Stimulated activated CD4-positive, alpha-beta T cell treated with anti-CD3 and anti-CD28 coated beads, Interleukin-4, amount 100 ng/mL, for 48 hours (primary cell): ENCODE data around the gene ABCC10.
"Not testable (repeated sequence)": the region's sequence is repeated elsewhere in the genome, so short reads cannot be mapped to it uniquely, and the experiment has no call there.

ENCODE experiments used
- DNase-seq, 2 donors: peaks; one replicate each; pipeline ENCODE4 v3.0.0-alpha.2; 2020; ENCODE audit warnings: low read depth in 2 of 2

The ABCC10 gene

GRCh38 chr6:43444036-43444435 is 16.7 kb downstream of the ABCC10 start:
- DNase-seq = no peak

GRCh38 chr6:43444582-43444981 is 17.2 kb downstream of the ABCC10 start:
- no peak for DNase-seq

GRCh38 chr6:43445576-43445975 is 18.2 kb downstream of the ABCC10 start:
- no peak for DNase-seq

- DNase-seq = no peak
These were observed 20.3 kb downstream of the ABCC10 start for GRCh38 chr6:43447604-43448003.

- no peak for DNase-seq
These were observed 21.6 kb downstream of the ABCC10 start for GRCh38 chr6:43448916-43449315.

DNA sequence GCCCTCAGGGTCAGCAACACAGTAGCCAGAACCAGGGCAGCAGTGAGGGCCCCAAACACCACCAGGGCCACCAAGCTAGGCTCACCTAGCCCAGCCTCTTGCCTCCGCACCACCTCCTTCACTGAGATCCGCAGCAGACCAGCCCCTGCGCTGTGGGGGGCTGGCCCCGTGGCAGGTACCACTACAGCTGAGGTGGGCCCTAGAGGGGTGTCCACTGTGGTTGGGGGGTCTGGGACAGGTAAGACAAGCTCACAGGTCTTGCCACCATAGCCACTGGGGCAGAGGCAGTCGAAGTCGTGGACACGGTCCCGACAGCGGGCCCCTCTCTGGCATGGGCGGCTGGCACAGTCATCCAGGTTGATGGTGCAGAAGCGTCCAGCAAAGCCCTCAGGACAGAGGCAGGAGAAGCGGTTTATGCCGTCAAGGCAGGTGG is 23.4 kb downstream of the ABCC10 start:
- DNase-seq = no peak

DNA sequence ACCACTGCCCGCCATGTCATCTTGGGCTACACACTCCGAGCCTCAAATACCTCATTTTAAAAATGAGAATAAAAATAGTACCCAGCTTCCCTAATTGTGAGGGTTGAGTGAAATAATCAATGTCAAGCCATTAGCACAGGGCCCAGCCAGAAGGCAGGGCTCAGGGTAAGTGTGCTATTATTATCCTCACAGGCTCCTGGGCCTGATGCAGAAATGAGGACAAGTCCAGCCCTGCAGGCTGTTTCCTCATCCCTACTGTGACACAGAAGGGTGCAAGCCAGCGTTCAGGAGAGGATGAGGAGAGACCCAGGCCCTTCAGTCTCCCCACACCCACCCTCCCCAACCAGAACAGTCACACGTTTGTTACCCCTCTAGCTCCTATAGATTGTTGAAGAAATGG is 24.0 kb downstream of the ABCC10 start:
- DNase-seq = no peak

DNA sequence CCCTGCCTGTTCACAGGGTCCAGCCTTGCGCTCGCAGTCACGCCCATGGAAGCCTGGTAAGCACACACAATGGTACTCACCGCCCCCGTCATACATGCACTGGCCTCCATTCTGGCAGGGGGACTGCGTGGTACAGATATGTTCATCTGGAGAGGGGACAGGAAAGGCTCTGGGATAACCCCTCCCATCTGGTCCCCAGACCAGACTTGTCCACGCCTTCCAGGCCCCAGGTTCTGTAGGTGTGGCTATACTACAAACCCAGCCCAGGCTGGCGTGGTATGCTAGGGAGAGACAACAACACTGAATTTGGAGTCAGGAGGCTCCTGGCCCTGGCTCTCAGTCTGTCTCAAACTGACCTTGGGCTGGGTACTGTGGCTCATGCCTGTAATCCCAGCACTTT is 24.6 kb downstream of the ABCC10 start:
- no peak for DNase-seq

- no peak for DNase-seq
These were observed 25.6 kb downstream of the ABCC10 start for GRCh38 chr6:43452896-43453295.

GRCh38 chr6:43453831-43454230 is 26.5 kb downstream of the ABCC10 start:
- no peak for DNase-seq

- DNase-seq = peak; percentile 63 to 64
These were observed 27.0 kb downstream of the ABCC10 start for GRCh38 chr6:43454290-43454695.

DNA sequence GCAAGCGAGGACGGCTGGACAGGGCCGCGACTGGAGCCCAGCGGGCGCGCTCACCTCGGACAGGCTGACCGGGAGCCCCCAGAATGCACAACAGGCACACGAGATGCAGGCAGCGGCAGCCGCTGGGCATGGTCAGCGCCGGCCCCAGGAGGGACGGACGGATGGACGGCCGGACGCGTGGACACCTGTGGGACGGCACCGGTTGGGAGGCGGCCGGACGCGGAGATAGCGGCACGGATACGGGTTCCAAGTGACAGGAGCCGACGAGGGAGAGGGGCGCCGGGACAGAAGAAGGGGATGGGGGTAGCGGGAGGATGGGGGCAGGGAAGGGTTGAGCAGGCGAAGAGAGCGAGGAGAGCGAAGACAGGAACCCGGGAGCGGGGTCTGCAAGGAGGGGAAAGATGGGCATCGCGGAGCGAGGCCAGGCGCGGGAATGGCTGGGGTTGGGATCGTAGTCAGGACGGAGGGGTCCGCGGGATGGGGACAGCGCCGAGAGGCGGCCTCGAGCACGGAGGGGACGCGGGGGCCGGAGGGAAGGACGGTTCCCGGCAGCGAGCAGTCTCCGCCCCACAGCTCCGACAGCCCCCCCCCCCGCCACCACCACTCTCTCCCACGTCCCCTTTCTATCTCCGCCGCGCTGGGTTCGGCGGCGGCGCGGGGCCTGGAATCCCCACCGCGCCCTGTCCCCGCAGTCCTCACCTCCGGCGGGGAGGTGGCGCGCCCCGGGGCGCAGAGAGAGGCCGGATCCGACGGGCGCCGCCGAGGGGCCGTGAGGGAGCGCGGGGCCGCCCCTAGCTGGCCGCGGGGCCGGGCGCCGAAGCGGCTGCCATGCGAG is 27.6 kb downstream of the ABCC10 start:
- peak in 1 of 2 donors; percentile 9 for DNase-seq

DNA sequence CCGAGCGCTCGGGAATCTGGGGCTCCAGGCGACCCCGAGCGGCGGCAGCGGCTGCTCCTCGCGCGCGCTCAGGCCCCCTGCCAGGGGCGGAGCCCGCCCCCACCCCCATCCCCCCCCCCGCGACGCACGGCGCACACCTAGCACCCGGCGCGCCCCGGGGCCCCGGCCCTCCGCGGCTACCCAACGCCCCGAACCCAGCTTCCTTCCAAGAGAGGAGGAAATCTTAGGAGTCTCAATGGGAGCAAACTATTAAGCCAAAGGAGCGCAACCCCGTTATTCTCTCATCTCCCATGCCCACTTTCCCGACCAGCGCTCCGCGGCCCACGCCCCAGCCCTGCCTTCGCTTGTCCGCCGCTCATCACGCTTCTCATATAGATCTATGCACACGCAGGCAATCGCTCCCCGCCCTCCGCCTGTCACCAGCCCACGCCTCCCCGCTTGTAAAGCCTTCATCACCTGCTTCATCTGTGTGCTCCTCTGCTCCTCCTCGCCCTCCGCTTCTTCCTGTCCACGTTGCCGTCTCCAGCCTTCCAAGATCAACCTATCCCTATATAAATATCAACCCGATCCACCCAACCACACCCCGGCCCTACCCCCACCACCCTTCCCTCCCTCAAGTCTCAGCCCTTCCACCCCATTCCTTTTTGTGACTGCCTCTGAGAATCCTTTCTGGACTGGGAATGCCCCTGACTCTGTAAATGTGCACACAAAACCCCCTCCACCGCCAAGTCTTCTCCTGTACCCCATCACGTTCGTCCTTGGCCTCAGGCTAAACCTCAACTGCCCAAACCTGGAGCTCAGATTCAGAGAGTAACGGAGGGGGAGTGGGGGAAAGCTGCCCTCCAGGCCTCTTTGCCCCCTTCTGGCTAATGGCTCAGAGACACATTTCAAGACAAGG is 28.4 kb downstream of the ABCC10 start, which contains the start of gene DLK2:
DLK2 (minus strand) TSS at position 18 of the 898 bp plus-strand sequence. CDS start 723 bp downstream, outside the sequence.
- peak; percentile 43 to 46 for DNase-seq

DNA sequence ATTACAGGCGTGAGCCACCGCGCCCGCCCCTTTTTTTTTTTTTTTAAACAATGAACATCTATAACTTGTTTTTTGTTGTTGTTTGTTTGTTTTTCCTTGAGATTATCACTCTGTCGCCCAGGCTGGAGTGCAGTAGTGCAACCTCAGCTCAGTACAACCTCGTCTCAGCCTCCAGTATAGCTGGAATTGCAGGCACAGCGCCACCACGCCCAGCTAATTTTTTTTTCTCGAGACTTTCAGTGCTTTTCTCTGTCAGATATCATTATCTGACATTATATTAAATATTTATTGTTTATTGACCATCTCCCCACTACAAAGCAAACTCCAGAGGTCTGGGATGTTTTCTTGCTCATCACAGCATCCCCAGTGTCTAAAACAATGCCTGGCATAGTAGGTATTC is 30.3 kb downstream of the ABCC10 start:
- DNase-seq = no peak

DNA sequence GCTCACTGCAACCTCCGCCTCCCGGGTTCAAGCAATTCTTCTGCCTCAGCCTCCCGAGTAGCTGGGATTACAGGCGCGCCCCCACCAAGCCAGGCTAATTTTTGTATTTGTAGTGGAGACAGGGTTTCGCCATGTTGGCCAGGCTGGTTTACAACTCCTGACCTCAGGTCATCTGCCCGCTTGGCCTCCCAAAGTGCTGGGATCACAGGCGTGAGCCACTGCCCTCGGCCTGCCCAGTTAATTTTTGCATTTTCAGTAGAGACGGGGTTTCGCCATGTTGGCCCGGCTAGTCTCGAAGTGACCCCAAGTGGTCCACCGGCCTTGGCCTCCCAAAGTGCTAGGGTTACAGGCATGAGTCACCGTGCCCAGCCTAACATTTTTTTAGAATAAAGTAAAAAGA is 30.8 kb downstream of the ABCC10 start:
- not testable (repeated sequence) for DNase-seq

DNA sequence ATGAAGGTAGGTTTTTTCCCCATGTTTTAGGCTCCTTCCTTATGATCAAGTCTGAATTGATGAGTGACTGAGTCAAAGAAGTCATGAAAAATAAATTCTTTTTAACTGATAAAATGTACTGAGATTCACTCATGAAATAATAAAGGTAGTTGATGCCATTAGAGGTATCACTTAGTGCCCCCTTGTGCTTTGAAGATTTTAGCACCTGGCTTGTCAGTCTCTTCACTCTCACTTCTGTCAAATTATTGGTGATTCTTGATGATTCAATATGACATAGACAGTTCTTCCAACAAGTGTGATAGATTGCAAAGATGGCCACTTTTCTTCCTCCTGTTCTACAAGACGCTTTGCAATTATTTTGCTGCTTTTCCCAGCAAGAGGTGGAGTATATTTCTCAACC is 32.2 kb downstream of the ABCC10 start:
- no peak for DNase-seq

- DNase-seq = no peak
These were observed 32.7 kb downstream of the ABCC10 start for GRCh38 chr6:43460032-43460431.

- DNase-seq = no peak
These were observed 34.6 kb downstream of the ABCC10 start for GRCh38 chr6:43461936-43462335.

DNA sequence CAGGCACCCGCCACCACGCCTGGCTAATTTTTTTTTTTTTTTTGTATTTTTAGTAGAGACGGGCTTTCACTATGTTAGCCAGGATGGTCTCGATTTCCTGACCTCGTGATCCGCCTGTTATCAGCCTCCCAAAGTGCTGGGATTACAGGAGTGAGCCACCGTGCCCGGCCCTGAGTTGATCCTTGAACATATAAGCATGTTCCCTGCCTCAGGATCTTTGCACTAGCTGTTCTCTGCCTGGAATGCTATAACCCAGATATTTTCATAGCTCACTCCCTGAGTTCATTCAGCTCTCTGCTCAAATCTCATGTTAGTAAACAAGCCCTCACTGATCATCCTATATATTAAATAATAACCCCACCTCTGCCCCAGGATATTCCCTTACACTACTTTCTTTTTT is 37.0 kb downstream of the ABCC10 start:
- DNase-seq = no peak

- DNase-seq = no peak
These were observed 38.6 kb downstream of the ABCC10 start for GRCh38 chr6:43465948-43466347.

DNA sequence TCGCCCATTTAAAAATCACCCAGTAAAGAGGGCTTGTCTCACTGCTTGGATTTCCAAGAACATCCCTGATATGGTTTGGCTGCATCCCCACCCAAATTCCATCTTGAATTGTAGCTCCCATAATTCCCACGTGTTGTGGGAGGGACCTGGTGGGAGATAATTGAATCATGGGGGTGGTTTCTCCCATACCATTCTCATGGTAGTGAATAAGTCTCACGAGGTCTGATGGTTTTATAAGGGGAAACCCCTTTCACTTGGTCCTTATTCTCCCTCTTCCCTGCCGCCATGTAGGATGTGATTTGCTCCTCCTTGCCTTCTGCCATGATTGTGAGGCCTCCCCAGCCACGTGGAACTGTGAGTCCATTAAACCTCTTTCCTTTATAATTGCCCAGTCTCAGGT is 39.9 kb downstream of the ABCC10 start:
- not testable (repeated sequence) for DNase-seq

- DNase-seq = no peak
These were observed 40.4 kb downstream of the ABCC10 start for GRCh38 chr6:43467752-43468151.

DNA sequence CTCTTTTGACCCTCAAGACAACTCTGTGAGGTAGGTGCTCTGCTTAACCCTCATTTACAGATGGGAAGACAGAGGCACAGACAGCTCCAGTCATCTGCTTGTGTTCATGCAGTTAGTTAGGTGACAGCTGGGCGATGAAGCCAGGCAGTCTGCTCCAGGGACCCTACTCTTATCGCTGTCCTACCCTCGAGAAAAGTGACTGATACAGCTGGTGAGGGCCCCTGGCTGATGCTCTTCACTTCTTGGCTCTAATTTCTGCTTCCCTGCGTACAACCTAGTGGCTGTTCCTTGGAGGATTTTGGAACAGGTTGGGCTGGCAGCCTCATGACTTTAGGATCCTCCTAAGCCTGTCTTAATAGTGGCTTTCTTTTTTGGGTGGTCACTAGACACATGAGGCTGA is 40.9 kb downstream of the ABCC10 start:
- DNase-seq = no peak
